ENCODE data around the gene PRDM2. TPM values are rescaled to one million over a fixed set of nuclear protein-coding genes. Genes with fewer than 3 reads are reported as not detected.
A peak's percentile ranks its signal among the peaks of the same experiment; 100 is the strongest.

Gene PRDM2
- polyA plus RNA-seq, 4 donors = 35.5 to 42.6 (median 38.9) TPM

DNA sequence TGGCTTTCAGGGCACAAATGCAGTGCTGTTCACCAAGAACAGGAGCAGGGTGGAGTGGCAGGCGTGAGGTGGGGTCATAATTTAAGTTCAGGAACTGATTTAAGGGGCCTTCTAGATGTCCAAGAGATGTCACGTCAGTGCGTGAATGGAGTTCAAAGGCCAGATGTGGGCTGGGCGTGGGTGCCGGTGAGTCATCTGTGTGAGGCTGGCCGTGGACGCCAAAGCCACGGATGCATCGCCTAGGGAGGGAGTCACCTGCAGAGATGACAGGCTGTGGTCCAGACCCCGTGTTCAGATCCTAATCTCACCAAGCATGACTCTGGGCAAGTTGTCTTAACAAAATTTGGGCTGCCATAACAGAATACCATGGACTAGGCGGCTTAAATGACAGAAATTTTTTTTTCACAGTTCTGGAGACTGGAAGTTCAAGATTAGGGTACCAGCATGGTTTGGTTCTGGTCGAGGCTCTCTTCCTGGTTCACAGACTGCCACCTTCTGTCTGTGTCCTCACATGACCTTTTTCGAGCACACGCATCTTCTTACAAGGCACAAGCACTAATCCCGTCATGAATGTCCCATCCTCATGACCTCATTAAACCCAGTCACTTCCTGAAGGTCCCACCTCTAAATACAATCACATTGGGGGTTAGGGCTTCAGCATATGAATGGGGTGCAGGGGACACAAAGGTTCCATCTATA is 109.6 kb downstream of the PRDM2 start:
- no peak for DNase-seq (ENCODE audit: low read depth in 4 of 4, low spot score in 2 of 4)

DNA sequence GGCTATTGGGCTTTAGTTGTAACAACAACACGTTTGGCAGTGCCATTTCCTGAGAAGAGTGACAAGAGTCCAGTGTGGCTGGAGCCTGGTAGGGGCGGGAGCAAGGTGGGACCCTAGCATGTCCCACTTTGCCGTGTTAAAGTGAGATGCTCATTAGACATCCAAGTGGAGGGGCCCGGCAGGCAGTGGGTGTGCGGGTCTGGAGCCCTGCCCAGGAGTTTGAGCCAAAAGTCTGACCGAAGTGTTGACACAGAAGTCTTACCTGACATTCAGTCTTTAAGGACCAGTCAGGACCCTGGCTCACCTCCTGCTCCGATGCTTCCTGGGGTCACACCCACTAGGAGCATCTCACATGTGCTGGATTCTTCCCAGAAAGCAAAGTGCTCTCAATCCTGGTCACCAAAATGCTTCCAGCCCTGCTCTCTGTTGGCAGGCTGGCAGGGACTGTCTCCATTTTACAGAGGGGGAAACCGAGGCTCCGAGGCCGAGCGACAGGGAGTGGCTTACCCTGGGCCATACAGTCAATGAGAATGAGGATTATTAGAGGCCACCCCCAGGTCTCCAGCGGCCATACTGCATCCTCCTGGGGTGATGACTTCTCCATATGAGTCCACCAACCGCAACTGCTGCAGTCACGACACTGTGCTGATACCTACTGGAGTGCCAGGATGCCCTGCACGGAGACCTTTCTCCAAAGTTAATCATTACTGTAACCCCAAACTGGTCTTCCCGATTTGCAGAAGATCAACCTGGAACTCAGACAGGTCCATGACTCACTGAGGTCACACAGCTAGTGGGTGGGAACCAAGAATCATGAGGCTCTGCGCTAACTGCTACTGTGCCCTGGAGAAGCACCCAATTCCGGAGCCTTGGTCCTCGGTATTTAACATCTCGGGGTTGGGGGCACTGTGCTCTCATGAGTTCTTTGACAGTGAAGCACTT is 112.7 kb downstream of the PRDM2 start:
- no peak for DNase-seq (ENCODE audit: low read depth in 4 of 4, low spot score in 2 of 4)

DNA sequence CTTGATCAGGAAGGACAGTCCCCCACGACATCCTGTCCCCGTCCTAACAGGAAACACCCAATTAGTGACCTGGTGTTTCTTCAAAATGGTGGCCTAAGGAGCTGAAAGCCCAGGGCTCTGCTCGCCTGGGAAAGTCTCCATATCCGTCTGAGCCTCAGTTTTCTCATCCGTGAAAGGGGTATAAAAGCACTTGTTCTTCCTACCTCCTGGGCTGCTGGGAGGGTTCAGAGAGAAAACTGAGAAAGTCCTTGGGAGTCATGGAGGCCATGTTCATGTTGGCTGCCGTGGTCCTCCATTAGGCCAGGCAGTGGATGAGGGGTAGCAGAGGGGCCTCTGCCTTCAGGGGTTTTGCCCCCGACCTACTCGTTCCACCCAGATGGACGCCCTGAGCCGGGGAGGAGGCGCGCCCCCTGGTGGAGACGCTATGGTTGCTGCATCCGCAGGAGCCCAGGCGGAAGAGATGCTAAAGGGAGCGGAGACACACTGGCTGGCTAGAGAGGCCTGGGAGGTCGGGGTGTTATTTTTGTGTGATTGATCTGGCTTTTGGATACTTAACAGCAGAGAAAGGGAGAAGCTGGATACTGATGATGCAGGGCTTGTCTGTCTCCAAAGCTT is 113.5 kb downstream of the PRDM2 start:
- DNase-seq (ENCODE audit: low read depth in 4 of 4, low spot score in 2 of 4) = no peak

DNA sequence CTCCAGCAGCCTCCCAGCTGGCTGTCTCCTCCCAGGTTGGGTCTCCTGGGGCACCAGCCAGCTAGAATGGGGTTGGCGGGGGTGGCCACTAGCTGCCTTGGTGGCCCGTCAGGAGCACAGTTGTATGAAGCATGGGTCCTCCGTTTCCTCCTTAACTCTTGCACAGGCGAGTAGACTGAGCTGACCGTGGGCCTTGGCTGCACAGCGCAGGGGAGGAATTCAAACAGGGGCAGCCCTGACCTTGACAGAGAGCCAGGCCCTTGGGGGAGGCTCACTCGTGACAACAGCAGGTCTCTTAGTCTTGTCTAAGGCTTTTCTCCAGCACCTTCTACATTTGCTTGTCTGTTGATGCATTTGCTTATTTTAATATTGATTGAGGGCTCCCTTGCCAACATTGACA is 114.1 kb downstream of the PRDM2 start:
- DNase-seq (ENCODE audit: low read depth in 4 of 4, low spot score in 2 of 4) = no peak

DNA sequence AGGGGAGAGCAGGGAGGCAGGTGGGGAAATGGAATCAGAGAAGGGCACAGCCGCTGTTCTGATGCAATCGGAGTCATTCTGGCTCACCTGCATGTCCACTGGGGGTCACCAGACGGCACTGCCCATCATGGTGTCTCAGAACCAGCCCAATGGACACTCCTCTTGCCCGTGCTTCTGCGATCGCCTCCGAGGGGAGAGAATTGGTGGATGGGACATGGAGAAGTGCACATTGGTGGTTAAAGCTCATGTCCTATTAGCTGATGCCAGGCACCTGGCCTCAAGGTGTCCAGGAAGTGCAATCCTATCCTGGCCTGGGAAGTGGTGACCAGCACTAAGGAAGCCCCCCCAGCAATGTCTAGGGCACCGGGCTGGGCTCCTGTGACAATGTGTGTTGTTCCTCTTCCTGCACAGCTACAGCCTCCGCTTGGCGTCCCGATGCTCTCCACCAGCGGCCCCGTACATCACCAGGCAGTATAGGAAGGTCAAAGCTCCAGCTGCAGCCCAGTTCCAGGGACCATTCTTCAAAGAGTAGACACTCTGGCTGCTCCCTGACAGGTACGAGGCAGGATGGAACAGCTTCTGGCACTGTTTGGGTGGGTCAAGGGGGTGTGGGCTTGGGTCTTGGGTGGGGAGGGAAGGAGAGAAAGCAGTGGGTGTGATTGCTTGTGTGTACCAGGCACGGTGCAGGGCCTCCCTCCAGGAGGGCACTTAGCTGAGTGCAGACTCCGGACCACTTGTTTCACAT is 116.2 kb downstream of the PRDM2 start:
- no peak for DNase-seq (ENCODE audit: low read depth in 4 of 4, low spot score in 2 of 4)

DNA sequence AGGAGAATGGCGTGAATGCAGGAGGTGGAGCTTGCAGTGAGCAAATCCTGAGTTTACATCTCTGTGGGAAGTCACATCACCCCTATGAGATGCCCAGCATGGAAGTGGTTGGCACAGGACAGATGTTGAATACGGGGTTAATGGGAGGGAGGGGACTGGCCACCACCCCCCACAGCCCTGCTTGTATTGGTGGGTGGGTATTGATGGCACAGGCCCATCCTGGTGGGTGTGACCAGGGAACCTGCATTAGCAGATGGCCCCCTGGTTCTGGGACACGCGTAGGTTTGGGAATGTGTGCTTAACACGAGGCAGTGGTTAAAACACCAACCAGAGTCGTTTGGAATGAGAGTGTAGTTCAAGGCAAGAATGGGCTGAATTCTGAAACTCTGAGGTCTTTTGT is 117.9 kb downstream of the PRDM2 start:
- DNase-seq (ENCODE audit: low read depth in 4 of 4, low spot score in 2 of 4) = no peak

DNA sequence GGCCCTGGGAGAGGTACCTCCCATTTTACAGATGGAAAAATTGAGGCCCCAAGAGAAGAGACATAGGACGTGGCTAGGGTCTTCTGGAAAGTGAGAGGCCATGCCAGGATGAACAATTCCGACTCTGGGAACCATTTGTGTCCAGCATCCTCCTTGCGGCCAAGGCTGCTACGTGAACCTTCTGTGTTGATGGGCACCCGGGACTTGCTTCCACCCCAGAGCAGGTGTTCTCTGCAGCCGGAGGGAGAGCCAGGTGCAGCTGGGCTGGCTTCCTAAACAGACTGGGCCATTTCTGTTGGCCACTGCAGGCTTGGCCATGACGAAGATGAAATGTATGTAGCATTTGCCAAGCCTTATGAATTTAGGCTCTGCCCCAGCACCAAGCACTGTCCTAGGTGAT is 118.9 kb downstream of the PRDM2 start:
- DNase-seq (ENCODE audit: low read depth in 4 of 4, low spot score in 2 of 4) = no peak

DNA sequence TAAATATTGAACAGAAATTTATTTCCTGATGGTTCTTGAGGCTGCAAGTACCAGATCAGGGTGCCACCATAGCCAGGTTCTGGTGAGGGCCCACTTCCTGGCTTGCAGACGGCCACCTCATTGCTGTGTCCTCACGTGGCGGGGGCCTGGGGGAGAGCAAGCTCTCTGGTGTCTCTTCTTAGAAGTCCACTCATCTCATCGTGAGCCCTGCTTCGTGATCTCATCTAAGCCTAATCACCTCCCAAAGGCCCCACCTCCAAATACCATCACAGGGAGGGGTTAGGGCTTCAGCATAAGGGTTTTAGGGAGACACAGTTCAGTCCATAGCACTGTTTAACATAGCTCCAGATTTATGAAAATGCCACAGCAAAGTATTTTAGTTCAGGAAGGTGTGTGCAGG is 119.7 kb downstream of the PRDM2 start:
- DNase-seq (ENCODE audit: low read depth in 4 of 4, low spot score in 2 of 4) = no peak

DNA sequence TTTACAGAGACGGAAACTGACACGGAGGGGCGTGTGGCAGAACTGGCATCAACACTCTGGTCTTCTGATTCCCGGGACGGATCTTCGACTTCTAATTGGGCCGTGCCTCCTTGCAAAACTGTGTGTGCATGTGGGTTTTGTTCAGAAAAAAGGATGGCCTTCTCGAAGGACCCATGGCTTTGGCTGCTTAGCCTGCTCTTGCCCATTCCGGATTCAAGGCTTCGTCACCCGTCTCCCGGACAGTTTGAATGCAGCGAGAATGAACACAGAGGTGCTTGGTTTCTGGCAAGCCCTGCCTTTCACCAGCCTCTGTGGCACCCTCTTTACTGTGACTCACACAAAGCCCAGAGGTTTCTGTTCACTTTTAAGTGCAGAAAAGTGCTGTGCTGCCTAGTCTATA is 120.1 kb downstream of the PRDM2 start:
- no peak for DNase-seq (ENCODE audit: low read depth in 4 of 4, low spot score in 2 of 4)

DNA sequence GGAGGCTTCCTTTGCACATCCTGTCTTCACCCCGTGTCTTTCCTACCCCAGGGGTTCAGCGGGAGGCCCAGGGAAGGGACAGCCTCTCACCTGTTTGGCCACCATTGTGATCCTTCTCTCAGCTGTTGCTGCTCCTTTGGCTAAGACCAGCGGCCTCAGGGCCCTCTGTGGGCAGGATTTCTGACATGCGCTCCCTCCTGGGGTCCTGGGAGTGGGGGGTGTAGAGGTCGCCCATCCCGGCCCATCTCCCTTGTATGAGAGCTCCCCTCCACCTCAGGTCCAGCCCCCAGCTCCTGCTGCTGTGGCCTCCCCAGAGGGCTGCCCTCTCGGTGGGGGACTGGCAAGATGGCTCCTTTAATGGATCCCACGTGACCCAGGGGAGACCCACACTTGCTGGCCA is 120.5 kb downstream of the PRDM2 start:
- DNase-seq (ENCODE audit: low read depth in 4 of 4, low spot score in 2 of 4) = no peak

DNA sequence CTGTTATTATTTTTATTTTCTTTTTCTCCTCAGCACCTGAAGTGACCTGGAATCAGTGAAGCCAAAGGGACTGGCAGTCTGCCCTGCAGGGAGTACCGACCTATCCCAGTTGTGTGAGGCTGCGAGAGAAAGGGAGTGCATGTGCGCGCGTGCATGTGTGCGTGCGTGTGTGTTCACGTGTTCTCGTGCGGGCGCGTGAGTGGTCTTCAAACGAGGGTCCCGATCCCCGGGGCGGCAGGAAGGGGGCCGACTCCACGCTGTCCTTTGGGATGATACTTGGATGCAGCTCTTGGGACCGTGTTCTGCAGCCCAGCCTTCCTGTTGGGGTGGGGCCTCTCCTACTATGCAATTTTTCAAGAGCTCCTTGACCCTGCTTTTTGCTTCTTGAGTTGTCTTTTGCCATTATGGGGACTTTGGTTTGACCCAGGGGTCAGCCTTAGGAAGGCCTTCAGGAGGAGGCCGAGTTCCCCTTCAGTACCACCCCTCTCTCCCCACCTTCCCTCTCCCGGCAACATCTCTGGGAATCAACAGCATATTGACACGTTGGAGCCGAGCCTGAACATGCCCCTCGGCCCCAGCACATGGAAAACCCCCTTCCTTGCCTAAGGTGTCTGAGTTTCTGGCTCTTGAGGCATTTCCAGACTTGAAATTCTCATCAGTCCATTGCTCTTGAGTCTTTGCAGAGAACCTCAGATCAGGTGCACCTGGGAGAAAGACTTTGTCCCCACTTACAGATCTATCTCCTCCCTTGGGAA is 123.3 kb downstream of the PRDM2 start:
- no peak for DNase-seq (ENCODE audit: low read depth in 4 of 4, low spot score in 2 of 4)

DNA sequence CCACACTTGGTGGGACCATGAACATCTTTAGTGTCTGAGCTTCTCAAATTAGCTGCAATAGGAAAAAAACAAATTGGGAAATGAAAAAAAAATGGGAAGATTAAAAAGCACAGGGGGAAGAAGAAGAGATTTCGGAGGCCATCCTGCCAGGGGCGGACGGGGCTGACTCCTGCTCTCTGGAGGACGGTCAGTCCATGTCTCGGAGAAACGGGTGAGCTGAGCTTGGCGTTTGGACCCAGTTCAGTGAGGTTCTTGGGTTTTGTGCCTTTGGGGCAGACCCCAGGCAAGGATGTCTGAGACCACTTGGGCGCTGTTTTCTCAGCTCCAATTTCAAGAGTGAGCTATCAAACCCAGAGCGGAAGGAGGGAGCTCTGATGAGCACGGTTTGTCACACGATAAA is 123.9 kb downstream of the PRDM2 start:
- DNase-seq (ENCODE audit: low read depth in 4 of 4, low spot score in 2 of 4) = no peak

DNA sequence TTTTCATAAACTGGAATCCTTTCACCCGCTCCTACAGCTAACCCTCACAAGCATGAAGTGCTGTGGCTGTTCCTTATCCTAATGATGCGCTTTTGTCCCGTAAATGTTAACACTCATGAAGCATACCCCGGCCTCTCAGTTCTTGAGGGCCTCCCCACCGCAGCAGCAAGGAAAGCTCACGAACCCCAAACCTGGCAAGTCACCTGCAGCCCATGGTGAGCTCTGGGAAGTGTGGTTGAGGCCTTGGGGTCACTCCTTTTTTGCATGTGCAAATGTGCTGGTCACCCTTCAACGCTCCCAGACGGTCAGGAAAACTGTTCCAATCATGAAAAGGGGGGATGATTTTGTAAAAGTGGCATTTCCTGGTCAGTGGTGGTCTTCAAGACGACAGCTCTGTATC is 124.6 kb downstream of the PRDM2 start:
- DNase-seq (ENCODE audit: low read depth in 4 of 4, low spot score in 2 of 4) = no peak

DNA sequence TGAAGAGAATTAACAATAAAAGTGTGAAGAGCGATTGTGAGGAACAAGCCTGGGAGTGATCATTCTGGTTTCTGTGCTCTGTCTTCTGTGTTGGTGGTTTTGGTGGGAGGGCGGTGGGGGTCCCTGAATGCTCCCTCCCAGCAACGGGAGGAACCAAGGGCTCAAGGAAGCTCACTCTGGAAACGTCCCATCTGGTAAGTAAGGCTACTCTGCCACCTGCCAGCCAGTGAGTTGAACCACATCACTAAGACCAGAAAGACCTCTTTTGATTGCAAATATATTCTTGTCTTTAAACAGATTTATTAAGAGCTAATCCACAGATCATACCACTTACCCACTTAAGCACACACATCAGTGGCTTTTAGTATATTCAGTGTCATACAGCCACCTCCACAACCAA is 125.0 kb downstream of the PRDM2 start:
- DNase-seq (ENCODE audit: low read depth in 4 of 4, low spot score in 2 of 4) = no peak

DNA sequence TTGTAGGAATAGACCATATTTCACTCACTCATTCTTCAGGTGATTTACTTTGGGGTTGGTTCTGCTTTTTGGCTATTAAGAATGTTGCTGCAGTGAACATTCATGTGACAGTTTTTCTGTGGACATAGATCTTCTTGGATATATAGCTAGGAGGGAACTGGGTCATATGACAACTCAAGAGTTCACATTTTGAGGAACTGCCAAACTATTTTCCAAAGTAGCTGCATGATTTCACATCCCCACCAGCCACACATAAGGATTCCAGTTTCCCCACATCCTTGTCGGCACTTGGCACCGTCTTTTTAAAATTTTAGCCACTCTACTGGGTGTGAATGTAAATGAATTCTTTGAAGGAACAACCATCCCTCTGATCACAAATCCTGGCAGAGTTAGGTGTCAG is 126.0 kb downstream of the PRDM2 start:
- no peak for DNase-seq (ENCODE audit: low read depth in 4 of 4, low spot score in 2 of 4)

DNA sequence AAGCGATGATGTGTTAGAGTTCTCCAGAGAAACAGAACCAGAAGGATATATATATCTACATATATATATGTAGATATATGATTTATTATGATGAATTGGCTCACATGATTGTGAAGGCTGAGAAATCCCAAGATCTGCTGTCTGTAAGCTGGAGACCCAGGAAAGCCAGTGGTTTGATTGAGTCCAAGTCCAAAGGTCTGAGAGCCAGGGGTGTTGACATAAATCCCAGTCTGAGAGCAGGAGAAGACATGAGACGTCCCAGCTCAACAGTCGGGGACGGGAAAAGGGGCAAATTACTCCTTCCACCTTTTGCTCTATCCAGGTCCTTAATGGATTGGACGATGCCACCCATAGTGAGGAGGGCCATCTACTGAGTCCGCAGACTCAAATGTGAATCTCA is 126.6 kb downstream of the PRDM2 start:
- no peak for DNase-seq (ENCODE audit: low read depth in 4 of 4, low spot score in 2 of 4)

DNA sequence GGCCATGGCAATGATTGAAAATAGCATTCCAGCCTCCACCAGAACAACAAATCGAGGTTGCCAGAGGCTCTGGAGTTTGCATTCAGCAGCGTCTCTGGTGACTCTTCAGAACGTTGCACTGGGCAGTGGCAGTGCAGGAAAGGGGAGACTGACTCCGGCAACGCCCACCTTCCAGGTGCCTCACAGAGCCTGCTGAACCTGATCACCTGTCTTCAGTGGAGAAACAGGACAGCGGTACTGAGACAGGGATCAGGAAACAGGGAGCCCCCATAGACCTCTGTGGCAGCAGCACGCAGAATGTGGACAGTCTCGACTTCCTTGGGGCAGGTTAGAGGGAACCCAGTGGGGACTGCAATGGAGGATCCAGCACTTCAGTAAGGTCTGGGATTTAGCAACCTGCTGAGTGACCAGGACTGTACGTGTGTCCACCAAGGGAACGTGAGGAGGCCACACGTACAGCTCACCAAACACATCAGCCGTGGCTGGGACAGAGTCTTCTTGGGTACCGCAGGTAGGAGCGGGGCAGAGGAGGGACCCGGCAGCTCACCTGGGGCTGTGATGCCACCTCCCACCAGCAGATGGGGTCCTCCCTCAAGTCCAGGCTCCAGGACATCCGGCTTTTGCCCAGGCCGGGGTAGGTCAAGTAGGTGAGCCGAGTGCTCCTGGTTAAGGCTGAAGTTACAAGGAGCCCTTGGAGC is 128.6 kb downstream of the PRDM2 start:
- DNase-seq (ENCODE audit: low read depth in 4 of 4, low spot score in 2 of 4) = peak in 1 of 4 donors; percentile 13

DNA sequence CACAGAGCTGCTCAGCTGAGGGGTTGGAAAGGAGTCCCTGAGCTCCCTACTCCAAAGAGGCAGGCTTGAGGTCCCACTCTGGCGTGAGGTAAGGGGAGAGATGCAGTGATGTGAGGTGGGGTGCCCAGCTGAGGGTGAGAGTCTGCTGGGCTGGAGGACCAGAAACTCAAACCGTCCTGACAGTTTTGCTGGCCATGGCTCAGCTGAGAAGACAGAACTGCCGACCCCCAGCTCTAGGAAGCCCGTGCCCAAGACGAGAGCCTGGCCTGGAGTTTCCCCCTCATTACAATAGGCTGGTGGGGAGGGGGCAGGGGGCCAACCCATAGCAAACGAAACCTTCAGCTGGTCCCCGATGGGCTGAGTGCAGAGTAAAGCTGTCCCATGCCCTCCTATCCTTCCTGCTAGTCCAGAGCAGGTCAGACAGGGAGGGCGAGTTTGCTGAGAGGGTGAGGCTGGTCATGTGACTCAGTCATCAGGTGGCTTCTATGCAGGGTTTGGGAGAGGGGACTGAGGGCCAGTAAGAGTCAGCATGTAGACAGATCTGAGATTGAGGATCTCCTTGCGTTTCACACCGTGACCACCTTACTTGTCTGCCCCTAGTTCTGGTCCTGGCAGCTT is 129.3 kb downstream of the PRDM2 start:
- DNase-seq (ENCODE audit: low read depth in 4 of 4, low spot score in 2 of 4) = no peak

DNA sequence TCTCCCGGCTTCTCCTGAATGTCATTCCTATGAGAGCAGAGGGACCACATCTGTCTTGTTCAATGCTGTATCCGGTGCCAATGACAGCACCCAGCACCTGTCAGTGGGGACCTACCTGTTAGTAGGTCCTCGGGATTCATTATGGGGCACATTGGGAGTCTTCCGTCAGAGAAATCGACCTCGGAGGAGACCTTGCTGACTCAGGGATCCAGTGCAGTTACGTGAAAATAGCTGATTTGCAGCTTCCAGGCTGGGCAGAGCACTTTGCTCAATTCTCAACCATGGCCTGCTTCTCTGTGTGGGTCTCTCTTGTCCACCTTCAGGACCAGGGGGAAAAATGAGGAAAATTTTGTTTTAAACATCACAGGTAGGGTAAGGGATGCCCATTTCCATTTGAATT is 130.2 kb downstream of the PRDM2 start:
- DNase-seq (ENCODE audit: low read depth in 4 of 4, low spot score in 2 of 4) = no peak
